GM23338 (cell line): ENCODE measurements around the gene SRP54. TPM values are rescaled to one million over a fixed set of nuclear protein-coding genes. Genes with fewer than 3 reads are reported as not detected.
"Not testable (repeated sequence)": the region's sequence is repeated elsewhere in the genome, so short reads cannot be mapped to it uniquely, and the experiment has no call there.

Source experiments
- ATAC-seq: fragments of 200-7000 bp; cut with Tn5 transposase; 3 replicates; pipeline ENCODE4 v1.9.1; 2020
- DNase-seq: peaks from one replicate; pipeline ENCODE4 v3.0.0-alpha.2; 2015; ENCODE audit warnings: low spot score
- H2AFZ ChIP-seq: fragments of 200-600 bp; sonication (generic); 2 replicates; pipeline ENCODE4 v1.8.0; 2016; ENCODE audit warnings: antibody characterized with exemption, mild to moderate bottlenecking, moderate library complexity
- H3F3A ChIP-seq: fragments of 200-600 bp; sonication (generic); replicated peaks from 2 replicates; pipeline ENCODE4 v1.8.0; 2017; ENCODE audit warnings: antibody characterized with exemption, mixed run types, low read depth
- H3K27ac ChIP-seq: fragments of 200-600 bp; sonication (generic); 2 replicates; pipeline ENCODE4 v1.6.1; 2016; ENCODE audit warnings: low read depth
- H3K27me3 ChIP-seq: fragments of 200-600 bp; sonication (generic); 2 replicates; pipeline ENCODE4 v1.8.0; 2016; ENCODE audit warnings: mild to moderate bottlenecking, mixed run types, moderate library complexity; ENCODE audit not compliant: insufficient read depth
- H3K36me3 ChIP-seq: fragments of 200-600 bp; sonication (generic); 2 replicates; pipeline ENCODE4 v1.8.0; 2016; ENCODE audit warnings: mild to moderate bottlenecking; ENCODE audit not compliant: insufficient read depth
- H3K4me1 ChIP-seq: fragments of 200-600 bp; sonication (generic); 2 replicates; pipeline ENCODE4 v1.8.0; 2016; ENCODE audit warnings: mild to moderate bottlenecking, moderate library complexity; ENCODE audit not compliant: insufficient read depth
- H3K4me2 ChIP-seq: fragments of 200-600 bp; sonication (generic); 2 replicates; pipeline ENCODE4 v1.7.1; 2017; ENCODE audit warnings: mixed run types
- H3K4me3 ChIP-seq: fragments of 200-600 bp; sonication (generic); 2 replicates; pipeline ENCODE4 v1.6.1; 2016; ENCODE audit warnings: mixed run types
- H3K79me2 ChIP-seq: fragments of 200-600 bp; sonication (generic); replicated peaks from 2 replicates; pipeline ENCODE4 v1.8.0; 2017; ENCODE audit warnings: mild to moderate bottlenecking; ENCODE audit not compliant: insufficient read depth
- H3K9me2 ChIP-seq: fragments of 200-600 bp; sonication (generic); 2 replicates; pipeline ENCODE4 v1.8.0; 2017; ENCODE audit not compliant: insufficient read depth
- H4K20me1 ChIP-seq: fragments of 200-600 bp; sonication (generic); replicated peaks from 2 replicates; pipeline ENCODE4 v1.8.0; 2017; ENCODE audit warnings: mild to moderate bottlenecking; ENCODE audit not compliant: insufficient read depth
- H3K27ac Mint-ChIP-seq: 2 replicates; pipeline ENCODE4 v1.8.0; 2020; ENCODE audit warnings: inconsistent platforms, mild to moderate bottlenecking, moderate library complexity, mixed read lengths
- H3K27me3 Mint-ChIP-seq: 3 replicates; pipeline ENCODE4 v1.8.0; 2022; ENCODE audit warnings: low read depth, mild to moderate bottlenecking, moderate library complexity, mixed read lengths, inconsistent platforms; ENCODE audit not compliant: insufficient read depth, poor library complexity
- H3K36me3 Mint-ChIP-seq: 3 replicates; pipeline ENCODE4 v1.8.0; 2021; ENCODE audit warnings: low read depth, mild to moderate bottlenecking, inconsistent platforms, moderate library complexity, mixed read lengths
- H3K4me1 Mint-ChIP-seq: 3 replicates; pipeline ENCODE4 v1.8.0; 2020; ENCODE audit warnings: mild to moderate bottlenecking, inconsistent platforms, mixed read lengths
- H3K4me3 Mint-ChIP-seq: 3 replicates; pipeline ENCODE4 v1.8.0; 2021; ENCODE audit warnings: moderate library complexity, mild to moderate bottlenecking, inconsistent platforms, mixed read lengths
- H3K9me3 Mint-ChIP-seq: 3 replicates; pipeline ENCODE4 v1.8.0; 2020; ENCODE audit warnings: moderate library complexity, mild to moderate bottlenecking, inconsistent platforms, mixed read lengths
- CREB1 ChIP-seq: fragments of 250-450 bp; sonication (Bioruptor Pico); IDR thresholded peaks from 2 replicates; pipeline ENCODE4 v1.5.0; 2020; ENCODE audit warnings: low read depth, mild to moderate bottlenecking, moderate library complexity
- CTCF ChIP-seq, 2 experiments: fragments of 200-600 bp in 1 of 2; sonication (generic) in 1 of 2; conservative IDR thresholded peaks; 2 replicates each; pipeline versions ENCODE4 v1.5.1 to v1.6.1; 2016 to 2017; ENCODE audit warnings: antibody characterized with exemption in 2 of 2, low read depth in 2 of 2, mild to moderate bottlenecking in 2 of 2, moderate library complexity in 1 of 2
- ETS1 ChIP-seq: IDR thresholded peaks from 2 replicates; pipeline ENCODE4 v1.6.1; 2016; ENCODE audit warnings: antibody characterized with exemption
- EZH2phosphoT487 ChIP-seq: fragments of 200-600 bp; sonication (generic); IDR thresholded peaks from one replicate; pipeline ENCODE4 v1.8.1; 2018; ENCODE audit warnings: antibody characterized with exemption; ENCODE audit not compliant: unreplicated experiment
- NANOG ChIP-seq: IDR thresholded peaks from 2 replicates; pipeline ENCODE4 v1.6.1; 2016; ENCODE audit warnings: antibody characterized with exemption, borderline replicate concordance
- POLR2AphosphoS5 ChIP-seq: IDR thresholded peaks from 2 replicates; pipeline ENCODE4 v1.6.1; 2016; ENCODE audit warnings: antibody characterized with exemption, low read depth
- REST ChIP-seq: IDR thresholded peaks from one replicate; pipeline ENCODE4 v1.6.1; 2018; ENCODE audit warnings: antibody characterized with exemption; ENCODE audit not compliant: unreplicated experiment
- STAT1 ChIP-seq: IDR thresholded peaks from one replicate; pipeline ENCODE4 v1.6.1; 2016; ENCODE audit warnings: antibody characterized with exemption; ENCODE audit not compliant: unreplicated experiment
- ZNF114 ChIP-seq: fragments of 250-450 bp; sonication (Bioruptor Pico); IDR thresholded peaks from 2 replicates; pipeline ENCODE4 v1.5.0; 2020; ENCODE audit warnings: mild to moderate bottlenecking, moderate library complexity
- ZNF331 ChIP-seq: fragments of 250-450 bp; sonication (Bioruptor Pico); IDR thresholded peaks from 2 replicates; pipeline ENCODE4 v1.5.0; 2020; ENCODE audit warnings: low read depth, mild to moderate bottlenecking, moderate library complexity
- polyA plus RNA-seq: library from polyadenylated mRNA; unstranded; fragments of >200 nt; fragmentation: Nextera tagmentation; extraction: Ambion mirVana; gene quantifications from 2 replicates; pipeline ENCODE4 v1.2.1, GENCODE V29; 2016
- total RNA-seq: library from RNA; depleted of rRNA; stranded (reverse); fragments of >200 nt; shearing (Covaris generic); gene quantifications from 2 replicates; pipeline ENCODE4 v1.2.3, GENCODE V29; 2014

The SRP54 gene
- total and polyA plus RNA-seq, 2 experiments from 2014 or later = 60.4 to 77.5 TPM

GRCh38 chr14:34957771-34958286, 25.0 kb upstream of the SRP54 start (continued):
- TF ChIP-seq REST (no peak), POLR2AphosphoS5 (no peak), STAT1 (no peak), ZNF331 (no peak), EZH2phosphoT487 (no peak), NANOG (no peak), ZNF114 (CRISPR knock-in tag) (no peak), CTCF (conservative IDR thresholded peaks at IDR 0.05; ENCODE audit: low read depth in 2 of 2) (no peak), ETS1 (no peak), CREB1 (no peak)

GRCh38 chr14:34962106-34962505, 20.7 kb upstream of the SRP54 start:
- H3K36me3 ChIP-seq = peaks cover 18% of the 10 kb centered on the region
- H3K4me2 ChIP-seq, H3F3A ChIP-seq, H3K27ac ChIP-seq, H3K79me2 ChIP-seq, H3K4me3 ChIP-seq, DNase-seq, H3K27me3 Mint-ChIP-seq, H4K20me1 ChIP-seq, H3K27me3 ChIP-seq, H3K27ac Mint-ChIP-seq, H3K9me3 Mint-ChIP-seq, H3K4me1 Mint-ChIP-seq, H2AFZ ChIP-seq, ATAC-seq, H3K9me2 ChIP-seq, H3K4me3 Mint-ChIP-seq, H3K4me1 ChIP-seq: not testable (repeated sequence)
- H3K36me3 Mint-ChIP-seq = peaks cover 13% of the 10 kb centered on the region; the same call in 2 of the 3 replicates
